Islet precursor cell (in vitro differentiated cells): ENCODE results near the gene PDE8A.
A peak's percentile ranks its signal among the peaks of the same experiment; 100 is the strongest.

Experiments used
- DNase-seq: peaks from one replicate; pipeline ENCODE4 v3.0.0-alpha.2; 2018

The PDE8A gene, protein sequence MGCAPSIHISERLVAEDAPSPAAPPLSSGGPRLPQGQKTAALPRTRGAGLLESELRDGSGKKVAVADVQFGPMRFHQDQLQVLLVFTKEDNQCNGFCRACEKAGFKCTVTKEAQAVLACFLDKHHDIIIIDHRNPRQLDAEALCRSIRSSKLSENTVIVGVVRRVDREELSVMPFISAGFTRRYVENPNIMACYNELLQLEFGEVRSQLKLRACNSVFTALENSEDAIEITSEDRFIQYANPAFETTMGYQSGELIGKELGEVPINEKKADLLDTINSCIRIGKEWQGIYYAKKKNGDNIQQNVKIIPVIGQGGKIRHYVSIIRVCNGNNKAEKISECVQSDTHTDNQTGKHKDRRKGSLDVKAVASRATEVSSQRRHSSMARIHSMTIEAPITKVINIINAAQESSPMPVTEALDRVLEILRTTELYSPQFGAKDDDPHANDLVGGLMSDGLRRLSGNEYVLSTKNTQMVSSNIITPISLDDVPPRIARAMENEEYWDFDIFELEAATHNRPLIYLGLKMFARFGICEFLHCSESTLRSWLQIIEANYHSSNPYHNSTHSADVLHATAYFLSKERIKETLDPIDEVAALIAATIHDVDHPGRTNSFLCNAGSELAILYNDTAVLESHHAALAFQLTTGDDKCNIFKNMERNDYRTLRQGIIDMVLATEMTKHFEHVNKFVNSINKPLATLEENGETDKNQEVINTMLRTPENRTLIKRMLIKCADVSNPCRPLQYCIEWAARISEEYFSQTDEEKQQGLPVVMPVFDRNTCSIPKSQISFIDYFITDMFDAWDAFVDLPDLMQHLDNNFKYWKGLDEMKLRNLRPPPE

DNA sequence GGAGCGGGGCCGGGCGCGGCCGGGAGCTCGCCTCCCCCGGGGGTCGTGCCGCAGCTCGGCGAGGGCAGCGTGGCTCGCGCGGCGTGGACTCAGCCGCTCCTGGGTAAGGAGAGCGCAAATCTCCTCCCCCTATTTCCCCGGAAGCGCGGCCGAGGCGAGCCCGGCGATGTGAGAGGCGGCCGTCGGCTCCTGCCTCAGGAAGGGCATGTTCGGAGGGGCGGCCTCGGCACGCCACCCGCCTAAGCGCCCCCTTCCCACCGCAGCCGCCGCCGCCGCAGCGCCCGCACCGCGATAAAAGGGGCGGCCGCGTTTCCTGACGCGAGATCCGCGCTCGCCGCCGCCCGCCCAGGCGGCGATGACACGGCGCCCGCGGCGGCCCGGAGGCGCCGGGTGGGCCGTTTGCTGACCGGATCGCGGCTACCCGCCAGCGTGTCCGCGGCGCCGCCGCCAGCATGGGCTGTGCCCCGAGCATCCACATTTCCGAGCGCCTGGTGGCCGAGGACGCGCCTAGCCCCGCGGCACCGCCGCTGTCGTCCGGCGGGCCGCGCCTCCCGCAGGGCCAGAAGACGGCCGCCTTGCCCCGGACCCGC, at the start of gene PDE8A:
Gene PDE8A (plus strand): TSS at position 146 of the 590 bp plus-strand sequence. CDS start 307 bp downstream, at position 453.
- peak; percentile 70 for DNase-seq

DNA sequence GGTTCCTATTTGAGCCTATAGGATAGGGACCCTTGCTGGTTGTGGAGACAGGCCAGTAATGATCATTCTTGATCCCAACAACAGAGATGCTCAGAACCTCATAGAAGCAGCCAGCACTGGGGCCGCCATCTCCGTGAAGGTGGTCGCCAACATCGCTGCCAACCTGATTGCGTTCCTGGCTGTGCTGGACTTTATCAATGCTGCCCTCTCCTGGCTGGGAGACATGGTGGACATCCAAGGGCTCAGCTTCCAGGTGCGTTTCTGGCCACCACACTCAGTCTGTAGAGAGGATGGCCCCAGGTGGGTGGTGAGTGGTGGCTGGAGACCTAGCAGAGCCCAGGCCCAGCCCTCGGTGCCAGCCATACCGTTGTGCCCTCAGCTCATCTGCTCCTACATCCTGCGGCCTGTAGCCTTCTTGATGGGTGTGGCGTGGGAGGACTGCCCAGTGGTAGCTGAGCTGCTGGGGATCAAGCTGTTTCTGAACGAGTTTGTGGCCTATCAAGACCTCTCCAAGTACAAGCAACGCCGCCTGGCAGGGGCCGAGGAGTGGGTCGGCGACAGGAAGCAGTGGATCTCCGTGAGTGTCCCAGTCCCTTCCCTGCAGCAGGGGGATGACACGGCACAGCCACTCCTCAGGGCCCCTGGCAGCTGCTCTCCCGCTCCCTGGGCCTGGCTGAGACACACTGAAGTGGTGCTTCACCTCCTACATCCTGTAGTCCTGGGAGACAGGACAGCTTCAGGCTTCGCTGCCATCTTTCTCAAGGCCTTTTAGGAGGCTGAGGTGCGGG, 46.5 kb upstream of the PDE8A start:
- DNase-seq, result no peak

GRCh38 chr15:84937144-84937543, 44.5 kb upstream of the PDE8A start:
- DNase-seq, result no peak

DNA sequence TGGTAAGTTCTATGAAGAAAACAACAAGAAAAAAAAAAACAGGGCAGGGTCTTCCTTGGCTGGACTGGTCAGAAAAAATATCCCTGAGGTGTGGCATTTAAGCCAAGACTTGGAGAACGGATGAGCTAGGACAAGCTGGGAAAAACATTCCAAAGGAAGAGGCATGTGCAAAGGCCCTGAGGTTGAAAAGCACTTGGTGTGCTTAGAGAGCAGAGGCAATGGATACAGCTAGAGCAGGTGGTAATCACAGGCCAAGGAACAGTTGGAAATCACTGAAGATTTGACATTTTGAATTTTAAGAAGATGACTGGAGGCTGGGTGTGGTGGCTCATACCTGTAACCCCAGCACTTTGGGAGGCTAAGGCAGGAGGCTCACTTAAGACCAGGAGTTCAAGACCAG, 42.9 kb upstream of the PDE8A start:
- DNase-seq, result no peak

GRCh38 chr15:84940399-84940798, 41.3 kb upstream of the PDE8A start:
- no peak for DNase-seq

DNA sequence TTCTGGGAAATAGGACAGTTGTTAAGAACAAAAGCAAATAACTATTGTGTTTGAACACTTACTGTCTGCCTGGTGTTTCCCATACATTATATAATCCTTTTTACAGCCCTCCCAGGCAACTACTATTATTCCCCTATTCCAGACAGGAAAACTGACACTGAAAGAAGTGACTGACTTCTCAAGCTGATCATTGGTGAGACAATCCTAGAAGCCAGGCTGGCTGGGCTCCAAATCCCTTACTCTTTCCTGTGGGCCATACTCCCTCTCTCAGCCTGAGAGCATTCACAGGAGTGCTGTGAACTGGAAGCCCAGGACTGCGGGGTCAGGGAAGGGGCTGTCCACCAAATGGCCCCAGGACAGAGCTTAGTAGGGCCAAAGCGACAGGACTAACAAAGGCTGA, 39.2 kb upstream of the PDE8A start:
- no peak for DNase-seq

GRCh38 chr15:84944311-84944710, 37.3 kb upstream of the PDE8A start:
- no peak for DNase-seq

- no peak for DNase-seq
Measured at GRCh38 chr15:84944861-84945260, 36.8 kb upstream of the PDE8A start.

- no peak for DNase-seq
Measured at GRCh38 chr15:84946772-84947489, 34.7 kb upstream of the PDE8A start.

- no peak for DNase-seq
Measured at GRCh38 chr15:84947947-84948830, 33.5 kb upstream of the PDE8A start.

GRCh38 chr15:84949043-84949442, 32.6 kb upstream of the PDE8A start:
- no peak for DNase-seq

DNA sequence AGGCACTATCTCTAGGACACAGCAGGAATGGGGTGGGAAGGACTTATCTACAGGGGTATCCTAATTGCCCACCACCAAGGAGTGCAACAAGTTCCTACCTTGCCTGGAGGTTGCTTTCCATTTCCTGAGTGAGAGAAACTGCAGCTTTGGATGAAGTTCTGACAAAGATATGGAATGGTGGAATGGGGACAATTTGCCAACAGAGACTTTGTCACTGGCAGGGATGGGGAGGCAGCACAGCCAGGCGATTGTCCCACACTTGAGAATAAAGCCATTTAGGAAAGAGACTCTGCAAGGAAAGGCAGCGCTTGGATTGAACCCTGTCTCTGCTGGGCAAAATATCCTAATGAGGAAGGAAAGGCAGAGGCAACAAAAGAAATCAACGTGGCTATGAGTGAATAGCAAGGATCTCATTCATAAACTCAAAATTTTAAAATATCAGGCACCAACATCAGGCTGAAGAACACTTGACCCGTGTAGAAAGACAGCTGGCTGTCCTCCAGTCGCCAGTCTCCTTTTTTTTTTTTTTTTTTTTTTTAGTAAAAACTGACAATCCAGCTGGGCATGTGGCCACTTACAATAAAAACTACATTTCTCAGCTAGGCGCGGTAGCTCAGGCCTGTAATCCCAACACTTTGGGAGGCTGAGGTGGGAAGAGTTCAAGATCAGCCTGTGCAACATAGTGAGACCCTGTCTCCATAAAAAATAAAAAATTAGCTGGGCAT, 31.6 kb upstream of the PDE8A start:
- DNase-seq, result no peak

GRCh38 chr15:84950570-84951111, 31.0 kb upstream of the PDE8A start:
- DNase-seq, result no peak

GRCh38 chr15:84951736-84952135, 29.9 kb upstream of the PDE8A start:
- no peak for DNase-seq

DNA sequence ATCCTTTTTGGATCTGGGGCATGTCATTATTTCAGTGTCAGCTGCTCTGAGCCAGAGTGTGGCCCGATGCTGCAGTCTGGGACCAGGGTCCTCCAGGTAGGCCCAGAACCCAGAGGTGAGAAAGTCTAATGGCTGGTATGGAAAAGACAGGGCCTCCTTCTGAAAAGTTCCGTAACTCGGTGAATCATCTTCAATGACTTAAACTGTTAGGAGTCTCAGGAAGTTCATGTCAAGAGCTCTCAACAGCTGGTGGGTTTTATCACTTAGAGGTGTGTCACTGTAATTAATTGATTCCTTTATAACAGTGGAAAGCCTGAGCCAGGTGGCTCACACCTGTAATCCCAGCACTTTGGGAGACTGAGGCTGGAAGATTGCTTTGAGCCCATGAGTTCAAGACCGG, 28.5 kb upstream of the PDE8A start:
- DNase-seq, result no peak

DNA sequence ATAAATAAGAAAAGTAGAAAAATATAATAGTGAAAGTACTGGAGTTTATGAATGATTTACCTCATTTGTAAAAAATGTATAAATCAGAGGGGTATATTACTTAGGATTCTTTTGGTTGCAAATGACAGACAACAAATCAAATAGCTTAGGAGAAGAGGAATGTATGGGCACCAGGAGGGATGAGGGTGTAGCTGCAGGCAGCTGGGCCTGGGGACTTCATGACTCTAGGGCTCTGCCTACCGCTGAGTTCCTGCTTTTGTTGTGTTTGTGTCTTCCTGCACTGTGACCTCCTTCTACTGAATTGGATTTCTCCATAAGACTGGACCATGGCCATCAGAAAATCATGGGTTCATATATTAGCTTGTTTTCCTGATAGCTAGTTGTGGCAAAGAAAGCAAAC, 27.9 kb upstream of the PDE8A start:
- no peak for DNase-seq

DNA sequence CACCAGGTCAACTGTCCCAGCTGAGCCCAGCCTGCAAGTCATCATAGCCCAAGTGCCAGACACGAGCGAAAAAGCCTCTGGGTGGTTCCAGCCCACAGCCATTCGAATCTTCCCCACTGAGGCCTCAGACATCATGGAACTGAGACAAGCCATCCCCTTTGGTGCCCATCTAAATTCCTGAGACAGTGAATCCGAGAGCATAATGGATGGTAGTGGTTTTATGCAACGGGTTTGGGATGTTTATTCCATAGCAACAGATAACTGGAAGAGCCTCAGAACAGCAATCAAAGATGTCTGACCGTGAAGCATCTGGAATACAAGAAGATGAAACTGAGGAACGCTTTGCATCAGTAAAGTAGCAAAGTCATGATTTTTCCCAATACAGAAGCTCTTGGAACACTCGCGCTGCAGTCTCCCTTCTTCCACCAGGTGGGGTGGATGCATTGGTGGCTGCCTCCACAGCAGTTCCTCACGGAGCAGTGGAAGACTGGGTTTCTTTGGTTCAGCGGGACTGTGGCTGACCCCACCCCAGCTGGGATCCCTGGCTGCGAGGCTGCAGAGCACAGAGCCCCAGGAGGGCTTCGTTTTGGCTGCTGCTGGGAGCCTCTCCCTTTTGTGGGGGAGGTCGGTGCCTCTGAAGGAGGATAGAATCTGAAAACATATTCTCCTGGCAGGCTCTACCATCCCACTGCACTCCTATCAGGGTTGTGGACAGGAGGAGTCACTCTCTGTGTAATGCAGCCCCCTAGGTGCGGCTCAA, 26.4 kb upstream of the PDE8A start:
- peak; percentile 86 for DNase-seq

GRCh38 chr15:84956199-84956598, 25.5 kb upstream of the PDE8A start:
- no peak for DNase-seq

- no peak for DNase-seq
Measured at GRCh38 chr15:84960391-84961113, 21.1 kb upstream of the PDE8A start.
